Measurements from ENCODE around the gene SCAI. TPM values are rescaled to one million over a fixed set of nuclear protein-coding genes. Genes with fewer than 3 reads are reported as not detected.
"Not testable (repeated sequence)": the region's sequence is repeated elsewhere in the genome, so short reads cannot be mapped to it uniquely, and the experiment has no call there.

The SCAI gene
- total and polyA plus RNA-seq, 9 of the 15 experiments (the other 6 are each of a cell fraction or from before 2014, with no cell fraction given) = 0.70 to 12.4 (median 4.2) TPM

- 0 out of 2 replicates have a peak, but pooled peaks have one; percentile 47 for TF ChIP-seq JUND (IDR thresholded peaks at IDR 0.05; ENCODE audit: borderline replicate concordance, low read depth, low read length)
- peak; percentile 47; the same call in 1 of the 3 replicates for TF ChIP-seq JUND (tag; IDR thresholded peaks at IDR 0.05; ENCODE audit: borderline replicate concordance, low read depth, low read length)
- 0 out of 2 replicates have a peak, but pooled peaks have one; percentile 25 for TF ChIP-seq BACH1 (tag; IDR thresholded peaks at IDR 0.05)
- peak; percentile 99 for TF ChIP-seq ATF3 (IDR thresholded peaks at IDR 0.05)
- TF ChIP-seq ATF3 (CRISPR knock-in tag; conservative IDR thresholded peaks at IDR 0.05) = not testable (repeated sequence)
- peak; percentile 27; the same call in 1 of the 2 replicates for TF ChIP-seq ZBTB34 (CRISPR knock-in tag; IDR thresholded peaks at IDR 0.05)
- TF ChIP-seq, protein P1, sequence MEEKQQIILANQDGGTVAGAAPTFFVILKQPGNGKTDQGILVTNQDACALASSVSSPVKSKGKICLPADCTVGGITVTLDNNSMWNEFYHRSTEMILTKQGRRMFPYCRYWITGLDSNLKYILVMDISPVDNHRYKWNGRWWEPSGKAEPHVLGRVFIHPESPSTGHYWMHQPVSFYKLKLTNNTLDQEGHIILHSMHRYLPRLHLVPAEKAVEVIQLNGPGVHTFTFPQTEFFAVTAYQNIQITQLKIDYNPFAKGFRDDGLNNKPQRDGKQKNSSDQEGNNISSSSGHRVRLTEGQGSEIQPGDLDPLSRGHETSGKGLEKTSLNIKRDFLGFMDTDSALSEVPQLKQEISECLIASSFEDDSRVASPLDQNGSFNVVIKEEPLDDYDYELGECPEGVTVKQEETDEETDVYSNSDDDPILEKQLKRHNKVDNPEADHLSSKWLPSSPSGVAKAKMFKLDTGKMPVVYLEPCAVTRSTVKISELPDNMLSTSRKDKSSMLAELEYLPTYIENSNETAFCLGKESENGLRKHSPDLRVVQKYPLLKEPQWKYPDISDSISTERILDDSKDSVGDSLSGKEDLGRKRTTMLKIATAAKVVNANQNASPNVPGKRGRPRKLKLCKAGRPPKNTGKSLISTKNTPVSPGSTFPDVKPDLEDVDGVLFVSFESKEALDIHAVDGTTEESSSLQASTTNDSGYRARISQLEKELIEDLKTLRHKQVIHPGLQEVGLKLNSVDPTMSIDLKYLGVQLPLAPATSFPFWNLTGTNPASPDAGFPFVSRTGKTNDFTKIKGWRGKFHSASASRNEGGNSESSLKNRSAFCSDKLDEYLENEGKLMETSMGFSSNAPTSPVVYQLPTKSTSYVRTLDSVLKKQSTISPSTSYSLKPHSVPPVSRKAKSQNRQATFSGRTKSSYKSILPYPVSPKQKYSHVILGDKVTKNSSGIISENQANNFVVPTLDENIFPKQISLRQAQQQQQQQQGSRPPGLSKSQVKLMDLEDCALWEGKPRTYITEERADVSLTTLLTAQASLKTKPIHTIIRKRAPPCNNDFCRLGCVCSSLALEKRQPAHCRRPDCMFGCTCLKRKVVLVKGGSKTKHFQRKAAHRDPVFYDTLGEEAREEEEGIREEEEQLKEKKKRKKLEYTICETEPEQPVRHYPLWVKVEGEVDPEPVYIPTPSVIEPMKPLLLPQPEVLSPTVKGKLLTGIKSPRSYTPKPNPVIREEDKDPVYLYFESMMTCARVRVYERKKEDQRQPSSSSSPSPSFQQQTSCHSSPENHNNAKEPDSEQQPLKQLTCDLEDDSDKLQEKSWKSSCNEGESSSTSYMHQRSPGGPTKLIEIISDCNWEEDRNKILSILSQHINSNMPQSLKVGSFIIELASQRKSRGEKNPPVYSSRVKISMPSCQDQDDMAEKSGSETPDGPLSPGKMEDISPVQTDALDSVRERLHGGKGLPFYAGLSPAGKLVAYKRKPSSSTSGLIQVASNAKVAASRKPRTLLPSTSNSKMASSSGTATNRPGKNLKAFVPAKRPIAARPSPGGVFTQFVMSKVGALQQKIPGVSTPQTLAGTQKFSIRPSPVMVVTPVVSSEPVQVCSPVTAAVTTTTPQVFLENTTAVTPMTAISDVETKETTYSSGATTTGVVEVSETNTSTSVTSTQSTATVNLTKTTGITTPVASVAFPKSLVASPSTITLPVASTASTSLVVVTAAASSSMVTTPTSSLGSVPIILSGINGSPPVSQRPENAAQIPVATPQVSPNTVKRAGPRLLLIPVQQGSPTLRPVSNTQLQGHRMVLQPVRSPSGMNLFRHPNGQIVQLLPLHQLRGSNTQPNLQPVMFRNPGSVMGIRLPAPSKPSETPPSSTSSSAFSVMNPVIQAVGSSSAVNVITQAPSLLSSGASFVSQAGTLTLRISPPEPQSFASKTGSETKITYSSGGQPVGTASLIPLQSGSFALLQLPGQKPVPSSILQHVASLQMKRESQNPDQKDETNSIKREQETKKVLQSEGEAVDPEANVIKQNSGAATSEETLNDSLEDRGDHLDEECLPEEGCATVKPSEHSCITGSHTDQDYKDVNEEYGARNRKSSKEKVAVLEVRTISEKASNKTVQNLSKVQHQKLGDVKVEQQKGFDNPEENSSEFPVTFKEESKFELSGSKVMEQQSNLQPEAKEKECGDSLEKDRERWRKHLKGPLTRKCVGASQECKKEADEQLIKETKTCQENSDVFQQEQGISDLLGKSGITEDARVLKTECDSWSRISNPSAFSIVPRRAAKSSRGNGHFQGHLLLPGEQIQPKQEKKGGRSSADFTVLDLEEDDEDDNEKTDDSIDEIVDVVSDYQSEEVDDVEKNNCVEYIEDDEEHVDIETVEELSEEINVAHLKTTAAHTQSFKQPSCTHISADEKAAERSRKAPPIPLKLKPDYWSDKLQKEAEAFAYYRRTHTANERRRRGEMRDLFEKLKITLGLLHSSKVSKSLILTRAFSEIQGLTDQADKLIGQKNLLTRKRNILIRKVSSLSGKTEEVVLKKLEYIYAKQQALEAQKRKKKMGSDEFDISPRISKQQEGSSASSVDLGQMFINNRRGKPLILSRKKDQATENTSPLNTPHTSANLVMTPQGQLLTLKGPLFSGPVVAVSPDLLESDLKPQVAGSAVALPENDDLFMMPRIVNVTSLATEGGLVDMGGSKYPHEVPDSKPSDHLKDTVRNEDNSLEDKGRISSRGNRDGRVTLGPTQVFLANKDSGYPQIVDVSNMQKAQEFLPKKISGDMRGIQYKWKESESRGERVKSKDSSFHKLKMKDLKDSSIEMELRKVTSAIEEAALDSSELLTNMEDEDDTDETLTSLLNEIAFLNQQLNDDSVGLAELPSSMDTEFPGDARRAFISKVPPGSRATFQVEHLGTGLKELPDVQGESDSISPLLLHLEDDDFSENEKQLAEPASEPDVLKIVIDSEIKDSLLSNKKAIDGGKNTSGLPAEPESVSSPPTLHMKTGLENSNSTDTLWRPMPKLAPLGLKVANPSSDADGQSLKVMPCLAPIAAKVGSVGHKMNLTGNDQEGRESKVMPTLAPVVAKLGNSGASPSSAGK (IDR thresholded peaks at IDR 0.05) = 0 out of 2 replicates have a peak, but pooled peaks have one; percentile 38
- TF ChIP-seq LEF1 (IDR thresholded peaks at IDR 0.05) = 0 out of 2 replicates have a peak, but pooled peaks have one; percentile 42
- TF ChIP-seq ATF7 (IDR thresholded peaks at IDR 0.05) = peak; percentile 93
- 0 out of 2 replicates have a peak, but pooled peaks have one; percentile 53 for TF ChIP-seq SMAD3 (CRISPR knock-in tag; conservative IDR thresholded peaks at IDR 0.05)
- peak; percentile 91 for TF ChIP-seq CEBPG (CRISPR knock-in tag; IDR thresholded peaks at IDR 0.05)
- TF ChIP-seq CEBPG (tag; conservative IDR thresholded peaks at IDR 0.05 in 1 of 2, IDR thresholded peaks at IDR 0.05 in 1 of 2) = peak; percentile 97 to 98
Measured at GRCh38 chr9:124965775-124966568, 177.4 kb downstream of the SCAI start (continued).

All from K562 (cell line).